K562 (cell line): ENCODE measurements around the gene LRRC75A. TPM values are rescaled to one million over a fixed set of nuclear protein-coding genes. Genes with fewer than 3 reads are reported as not detected.

Experiments used
- ATAC-seq: fragments of 200-7000 bp; cut with Tn5 transposase; 3 replicates; pipeline ENCODE4 v1.9.1; 2020; ENCODE audit warnings: moderate library complexity
- BruUV-seq: library from RNA; stranded (reverse); fragments of 400-500 nt; replicated peaks from 2 replicates; lab custom pipeline; 2021; lab: Mats Ljungman, UMichigan
- CTCF ChIA-PET: fragments of 300-600 bp; formaldehyde crosslinking; extraction: SDS; loops from one replicate; lab custom pipeline; 2021; ENCODE audit warnings: low intra/inter-chr PET ratio; lab: Yijun Ruan, JAX
- POLR2A ChIA-PET: fragments of 300-600, 350-650 bp; sonication (Branson Sonifier 250); formaldehyde crosslinking; extraction: SDS; loops from one replicate; lab custom pipeline; 2021; ENCODE audit warnings: antibody characterized with exemption, inconsistent platforms; lab: Yijun Ruan, JAX
- DNase-seq, 4 experiments: peaks; one replicate each; pipeline versions ENCODE4 v3.0.0 to v3.0.0-alpha.2; 2011 to 2018; ENCODE audit warnings: low spot score in 3 of 4, mixed read lengths in 3 of 4; ENCODE audit errors: extremely low read depth in 1 of 4
- FAIRE-seq: peaks from 2 replicates; lab custom pipeline; 2011; peaks lifted over from hg19 to GRCh38; lab: Jason Lieb, UNC
- H2AFZ ChIP-seq: 2 replicates; pipeline ENCODE4 v1.6.0; 2011; ENCODE audit warnings: low read depth, low read length, control low read depth, inconsistent platforms
- H3K27ac ChIP-seq: fragments of 200-600 bp; 3 replicates; pipeline ENCODE4 v1.8.0; 2011; ENCODE audit warnings: low read depth, mild to moderate bottlenecking, control low read depth, inconsistent platforms, low read length, moderate library complexity, mixed read lengths; ENCODE audit errors: extremely low read depth
- H3K27me3 ChIP-seq, 2 experiments: fragments of 300-600 bp in 1 of 2; 2 replicates in 1 of 2; 3 replicates in 1 of 2; pipeline versions ENCODE4 v1.6.0 to v1.8.0; 2011; ENCODE audit warnings: inconsistent platforms in 2 of 2, low read length in 2 of 2, mild to moderate bottlenecking in 1 of 2, mixed read lengths in 1 of 2, moderate library complexity in 1 of 2; ENCODE audit not compliant: control insufficient read depth in 2 of 2, insufficient read depth in 2 of 2
- H3K36me3 ChIP-seq: fragments of 300-600 bp; 3 replicates; pipeline ENCODE4 v1.8.0; 2011; ENCODE audit warnings: mild to moderate bottlenecking, low read length, inconsistent platforms; ENCODE audit not compliant: control insufficient read depth, insufficient read depth
- H3K4me1 ChIP-seq, 2 experiments: fragments of 200-600 bp in 1 of 2; replicated peaks in 1 of 2; 2 replicates in 1 of 2; 3 replicates in 1 of 2; pipeline versions ENCODE4 v1.5.1 to v1.8.0; 2011; ENCODE audit warnings: inconsistent platforms in 2 of 2, low read length in 2 of 2, mild to moderate bottlenecking in 1 of 2, mixed read lengths in 1 of 2, moderate library complexity in 1 of 2; ENCODE audit not compliant: control insufficient read depth in 2 of 2, insufficient read depth in 2 of 2
- H3K4me2 ChIP-seq: 2 replicates; pipeline ENCODE4 v1.6.1; 2011; ENCODE audit warnings: low read length, control low read depth, inconsistent platforms, mixed read lengths; ENCODE audit not compliant: insufficient read depth
- H3K4me3 ChIP-seq: fragments of 200-600 bp; sonication (generic), shearing (Covaris generic); 2 replicates; pipeline ENCODE4 v1.5.1; 2016; ENCODE audit warnings: control low read depth, inconsistent platforms
- H3K79me2 ChIP-seq: fragments of 200-600 bp; 3 replicates; pipeline ENCODE4 v1.8.0; 2011; ENCODE audit warnings: low read length, inconsistent platforms; ENCODE audit not compliant: control insufficient read depth, insufficient read depth
- H3K9ac ChIP-seq, 2 experiments: 2 replicates each; pipeline versions ENCODE4 v1.6.0 to v1.6.1; 2011; ENCODE audit warnings: low read depth in 2 of 2, low read length in 2 of 2, control low read depth in 1 of 2, inconsistent platforms in 1 of 2, mild to moderate bottlenecking in 1 of 2, mixed read lengths in 1 of 2; ENCODE audit not compliant: insufficient read depth in 1 of 2
- H3K9me1 ChIP-seq: one replicate; pipeline ENCODE4 v1.6.0; 2011; ENCODE audit warnings: inconsistent platforms, mild to moderate bottlenecking, low read length, moderate library complexity; ENCODE audit not compliant: control insufficient read depth, insufficient read depth
- H3K9me3 ChIP-seq: replicated peaks from 2 replicates; pipeline ENCODE4 v1.5.1; 2011; ENCODE audit warnings: low read depth, low read length, inconsistent platforms; ENCODE audit not compliant: control insufficient read depth, insufficient read depth
- H4K20me1 ChIP-seq: replicated peaks from 2 replicates; pipeline ENCODE4 v1.6.1; 2011; ENCODE audit warnings: low read length, inconsistent platforms, mixed read lengths; ENCODE audit not compliant: control insufficient read depth, insufficient read depth
- ARID2 ChIP-seq: fragments of 450-650 bp; IDR thresholded peaks from 2 replicates; pipeline ENCODE4 v1.6.1; 2017; ENCODE audit warnings: antibody characterized with exemption, mild to moderate bottlenecking
- ATF7 ChIP-seq: fragments of 450-650 bp; IDR thresholded peaks from 2 replicates; pipeline ENCODE4 v1.7.1; 2014; ENCODE audit warnings: mild to moderate bottlenecking, moderate library complexity
- CBX8 ChIP-seq: fragments of 200-600 bp; sonication (generic); IDR thresholded peaks from 2 replicates; pipeline ENCODE4 v1.6.1; 2012; ENCODE audit warnings: borderline replicate concordance, mixed run types, low read depth, mild to moderate bottlenecking, moderate library complexity, mixed read lengths, low read length, control low read depth, inconsistent platforms; ENCODE audit not compliant: poor library complexity, severe bottlenecking; ENCODE audit errors: extremely low read depth
- CHD1 ChIP-seq: fragments of 200-600 bp; sonication (generic); IDR thresholded peaks from one replicate; pipeline ENCODE4 v1.6.1; 2012; ENCODE audit warnings: mild to moderate bottlenecking, moderate library complexity, low read length, inconsistent platforms
- IRF2 ChIP-seq: sonication (generic); formaldehyde crosslinking; IDR thresholded peaks from 2 replicates; pipeline ENCODE4 v1.8.1; 2022; ENCODE audit warnings: mild to moderate bottlenecking, missing genetic modification reagents
- KAT2B ChIP-seq: IDR thresholded peaks from one replicate; pipeline ENCODE4 v1.6.1; 2012; ENCODE audit warnings: low read depth, mild to moderate bottlenecking, control low read depth, inconsistent platforms, low read length, moderate library complexity
- KLF6 ChIP-seq: fragments of 250-450 bp; sonication (Bioruptor Pico); IDR thresholded peaks from 2 replicates; pipeline ENCODE4 v1.4.0; 2020; ENCODE audit warnings: mild to moderate bottlenecking, moderate library complexity, borderline replicate concordance
- NCOA6 ChIP-seq: fragments of 450-650 bp; IDR thresholded peaks from 2 replicates; pipeline ENCODE4 v1.6.1; 2017; ENCODE audit warnings: mild to moderate bottlenecking
- SREBF1 ChIP-seq: fragments of 150-350 bp; IDR thresholded peaks from 2 replicates; pipeline ENCODE4 v1.6.1; 2014; ENCODE audit warnings: antibody characterized with exemption, low read depth, low read length, borderline replicate concordance
- ZNF311 ChIP-seq: fragments of 250-450 bp; sonication (Bioruptor Pico); IDR thresholded peaks from 2 replicates; pipeline ENCODE4 v1.4.0; 2020; ENCODE audit warnings: mild to moderate bottlenecking, moderate library complexity
- WGBS: fragments of 100-300 bp; shearing (Covaris generic); methylation state at CpG from one replicate; pipeline ENCODE4 v1.1.6; 2016; ENCODE audit warnings: low coverage, mixed read lengths; ENCODE audit not compliant: insufficient coverage; ENCODE audit errors: missing lambda C conversion rate; 5-methylcytosine and 5-hydroxymethylcytosine counted together
- in situ Hi-C: fragments of 300-500 bp; cut with MboI; formaldehyde crosslinking; loops from 4 replicates; pipeline ENCODE4 v1.15.0; 2018; ENCODE audit warnings: inconsistent platforms, mixed read lengths
- intact Hi-C: fragments of 100-400 bp; cut with micrococcal nuclease; formaldehyde crosslinking; loops from 2 replicates; pipeline ENCODE4 v1.14.2; 2022
- polyA plus RNA-seq, 8 experiments: library from polyadenylated mRNA; depleted of rRNA in 4 of 8; stranded (reverse) in 5 of 8; unstranded in 3 of 8; fragments of >200 nt; fragmentation: Nextera tagmentation in 2 of 8; fragmentation: Illumina TruSeq in 1 of 8; extraction: Ambion mirVana in 2 of 8; extraction: Trizol in 1 of 8; gene quantifications; 2 replicates each; pipeline versions ENCODE4 v1.2.1 to v1.2.3, GENCODE V29; 2011 to 2014; ENCODE audit warnings: inconsistent platforms in 1 of 8, missing spikeins in 1 of 8
- total RNA-seq, 7 experiments: library from RNA; depleted of rRNA in 6 of 7; stranded (reverse); fragments of >200 nt in 6 of 7; fragmentation: Illumina TruSeq in 2 of 7; extraction: Trizol in 2 of 7; gene quantifications; 2 replicates each; pipeline versions ENCODE4 v1.2.1 to v1.2.3, GENCODE V29; 2011 to 2021; ENCODE audit warnings: low replicate concordance in 1 of 7
- TF ChIP-seq, protein P1 (sequence below): fragments of 250-450 bp; sonication (Bioruptor Pico); IDR thresholded peaks from 2 replicates; pipeline ENCODE4 v1.5.0; 2022; ENCODE audit warnings: mild to moderate bottlenecking

Gene LRRC75A
- total and polyA plus RNA-seq, 9 of the 15 experiments (the other 6 are each of a cell fraction or from before 2014, with no cell fraction given): 0.04 to 0.34 (median 0.08) TPM; not detected in 5

DNA sequence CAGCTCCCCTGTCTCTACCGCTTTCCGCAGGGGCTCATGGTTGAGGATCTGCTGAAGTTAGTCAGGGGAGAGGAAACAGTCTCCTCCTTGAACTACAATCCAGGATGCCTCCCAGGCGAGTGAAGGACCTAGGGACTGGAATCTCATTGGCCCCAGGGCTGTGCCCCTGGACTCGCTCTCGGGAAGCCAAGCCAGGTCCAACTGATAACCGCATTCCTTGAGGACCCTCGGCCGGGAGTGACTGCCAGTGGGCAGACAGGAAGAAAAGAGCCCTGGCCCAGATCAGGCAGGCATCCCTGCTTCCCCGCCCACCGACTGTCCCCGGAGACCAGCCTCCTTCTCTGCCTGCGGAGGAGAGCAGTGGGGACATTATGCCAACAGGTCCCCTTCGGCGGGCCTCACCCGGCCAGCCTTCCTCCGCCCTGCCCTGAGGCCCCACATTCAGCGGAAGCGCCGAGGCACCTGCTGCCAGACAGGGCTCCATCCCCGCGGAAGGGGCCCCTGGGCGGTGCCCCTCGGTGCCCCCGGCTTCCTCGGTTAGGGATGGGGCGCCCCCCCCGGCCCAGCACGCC is 776 bp downstream of the LRRC75A start:
- Histone ChIP-seq H3K4me1 (peaks cover 22 to 31% of the 10 kb centered on the region in 2 experiments; a peak in 4 of 5 replicates), H3K9ac (no peak overlapping the region), H2AFZ (no peak overlapping the region), H3K4me2 (no peak overlapping the region), H3K27me3 (peaks cover 1 to 27% of the 10 kb centered on the region in 2 experiments; a peak in 4 of 5 replicates), H3K36me3 (no peaks in the 10 kb centered on the region), H3K79me2 (no peaks in the 10 kb centered on the region), H3K27ac (no peak overlapping the region), H4K20me1 (no peaks in the 10 kb centered on the region), H3K9me1 (no peaks in the 10 kb centered on the region), H3K4me3 (no peak overlapping the region), H3K9me3 (no peaks in the 10 kb centered on the region)
- DNase-seq (no peak), ATAC-seq (no peak), FAIRE-seq (no peak)
- in situ Hi-C loops: no loop called here
- no peak for TF ChIP-seq KAT2B
- no peak for TF ChIP-seq CHD1
- TF ChIP-seq, protein P1, sequence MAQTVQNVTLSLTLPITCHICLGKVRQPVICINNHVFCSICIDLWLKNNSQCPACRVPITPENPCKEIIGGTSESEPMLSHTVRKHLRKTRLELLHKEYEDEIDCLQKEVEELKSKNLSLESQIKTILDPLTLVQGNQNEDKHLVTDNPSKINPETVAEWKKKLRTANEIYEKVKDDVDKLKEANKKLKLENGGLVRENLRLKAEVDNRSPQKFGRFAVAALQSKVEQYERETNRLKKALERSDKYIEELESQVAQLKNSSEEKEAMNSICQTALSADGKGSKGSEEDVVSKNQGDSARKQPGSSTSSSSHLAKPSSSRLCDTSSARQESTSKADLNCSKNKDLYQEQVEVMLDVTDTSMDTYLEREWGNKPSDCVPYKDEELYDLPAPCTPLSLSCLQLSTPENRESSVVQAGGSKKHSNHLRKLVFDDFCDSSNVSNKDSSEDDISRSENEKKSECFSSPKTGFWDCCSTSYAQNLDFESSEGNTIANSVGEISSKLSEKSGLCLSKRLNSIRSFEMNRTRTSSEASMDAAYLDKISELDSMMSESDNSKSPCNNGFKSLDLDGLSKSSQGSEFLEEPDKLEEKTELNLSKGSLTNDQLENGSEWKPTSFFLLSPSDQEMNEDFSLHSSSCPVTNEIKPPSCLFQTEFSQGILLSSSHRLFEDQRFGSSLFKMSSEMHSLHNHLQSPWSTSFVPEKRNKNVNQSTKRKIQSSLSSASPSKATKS (CRISPR knock-in tag): no peak
- TF ChIP-seq ATF7: no peak
- TF ChIP-seq ARID2: no peak
- no peak for TF ChIP-seq NCOA6
- TF ChIP-seq IRF2 (CRISPR knock-in tag): no peak
- no peak for TF ChIP-seq SREBF1
- no peak for TF ChIP-seq KLF6 (CRISPR knock-in tag)
- no peak for TF ChIP-seq CBX8
- no peak for TF ChIP-seq ZNF311 (CRISPR knock-in tag)
- intact Hi-C loops: no loop called here
- 60% methylated on average over 8 of the region's 28 CpGs for WGBS
- ChIA-PET POLR2A (no interaction called here), CTCF (no interaction called here)
- no TSS peak for BruUV-seq
